Endothelial cell of umbilical vein (primary cell): Measurements from ENCODE around the gene CD24. TPM values are rescaled to one million over a fixed set of nuclear protein-coding genes. Genes with fewer than 3 reads are reported as not detected.
"Not testable (repeated sequence)": the region's sequence is repeated elsewhere in the genome, so short reads cannot be mapped to it uniquely, and the experiment has no call there.

ENCODE experiments used
- BruUV-seq: library from RNA; stranded (reverse); fragments of 400-500 nt; replicated peaks from 2 replicates; lab custom pipeline; 2021; lab: Mats Ljungman, UMichigan
- CTCF ChIA-PET: fragments of 300-600, 350-600 bp; sonication (Branson Sonifier 250); formaldehyde crosslinking; loops from one replicate; lab custom pipeline; 2021; ENCODE audit warnings: antibody characterized with exemption, inconsistent platforms; lab: Charles Lee
- POLR2A ChIA-PET: fragments of 300-600, 350-600 bp; sonication (Branson Sonifier 250); formaldehyde crosslinking; loops from one replicate; lab custom pipeline; 2021; ENCODE audit warnings: antibody characterized with exemption, inconsistent platforms; lab: Charles Lee
- DNase-seq: peaks from one replicate; pipeline ENCODE4 v3.0.0-alpha.2; 2011; ENCODE audit warnings: low read depth, low spot score
- FAIRE-seq: peaks from 2 replicates; lab custom pipeline; 2011; peaks lifted over from hg19 to GRCh38; lab: Jason Lieb, UNC
- H2AFZ ChIP-seq: 2 replicates; pipeline ENCODE4 v1.6.0; 2012; ENCODE audit warnings: low read depth, low read length, control low read depth, inconsistent platforms
- H3K27ac ChIP-seq: 2 replicates; pipeline ENCODE4 v1.5.1; 2011; ENCODE audit warnings: low read depth, mild to moderate bottlenecking, control low read depth, low read length, moderate library complexity; ENCODE audit not compliant: insufficient read depth
- H3K27me3 ChIP-seq, 2 experiments: 2 replicates each; pipeline versions ENCODE4 v1.6.0 to v1.6.1; 2011; ENCODE audit warnings: low read length in 2 of 2, mixed read lengths in 1 of 2; ENCODE audit not compliant: control insufficient read depth in 2 of 2, insufficient read depth in 2 of 2
- H3K36me3 ChIP-seq, 2 experiments: 2 replicates in 1 of 2; 3 replicates in 1 of 2; pipeline ENCODE4 v1.5.1; 2011; ENCODE audit warnings: low read length in 2 of 2, mild to moderate bottlenecking in 1 of 2, moderate library complexity in 1 of 2; ENCODE audit not compliant: control insufficient read depth in 2 of 2, insufficient read depth in 2 of 2; ENCODE audit errors: extremely low read depth in 1 of 2
- H3K4me1 ChIP-seq: 3 replicates; pipeline ENCODE4 v1.5.1; 2011; ENCODE audit warnings: mild to moderate bottlenecking, low read length; ENCODE audit not compliant: control insufficient read depth, insufficient read depth; ENCODE audit errors: extremely low read depth
- H3K4me2 ChIP-seq: 2 replicates; pipeline ENCODE4 v1.6.1; 2011; ENCODE audit warnings: low read length, control low read depth, mixed read lengths; ENCODE audit not compliant: insufficient read depth
- H3K4me3 ChIP-seq, 3 experiments: fragments of 200-600 bp in 1 of 3; sonication (generic), shearing (Covaris generic) in 1 of 3; replicated peaks in 1 of 3; 2 replicates each; pipeline ENCODE4 v1.5.1; 2011 to 2016; ENCODE audit warnings: control low read depth in 3 of 3, low read length in 3 of 3, mild to moderate bottlenecking in 2 of 3, inconsistent platforms in 1 of 3, low read depth in 1 of 3, moderate library complexity in 1 of 3; ENCODE audit not compliant: insufficient read depth in 1 of 3
- H3K79me2 ChIP-seq: 2 replicates; pipeline ENCODE4 v1.6.0; 2012; ENCODE audit warnings: low read length, inconsistent platforms; ENCODE audit not compliant: control insufficient read depth, insufficient read depth
- H3K9ac ChIP-seq: replicated peaks from 2 replicates; pipeline ENCODE3; 2011; ENCODE audit warnings: low read length, control low read depth; ENCODE audit not compliant: insufficient read depth; ENCODE audit errors: extremely low read depth
- H3K9me1 ChIP-seq: replicated peaks from 3 replicates; pipeline ENCODE4 v1.6.0; 2011; ENCODE audit warnings: mild to moderate bottlenecking, low read length; ENCODE audit not compliant: control insufficient read depth, insufficient read depth; ENCODE audit errors: extremely low read depth
- H3K9me3 ChIP-seq: replicated peaks from 2 replicates; pipeline ENCODE4 v1.5.1; 2012; ENCODE audit warnings: low read length, inconsistent platforms; ENCODE audit not compliant: control insufficient read depth, insufficient read depth
- H4K20me1 ChIP-seq: replicated peaks from 2 replicates; pipeline ENCODE3; 2011; ENCODE audit warnings: mild to moderate bottlenecking, low read length; ENCODE audit not compliant: control insufficient read depth, insufficient read depth; ENCODE audit errors: extremely low read depth
- EZH2 ChIP-seq: IDR thresholded peaks from 2 replicates; pipeline ENCODE4 v1.6.1; 2012; ENCODE audit warnings: borderline replicate concordance, low read depth, mild to moderate bottlenecking, moderate library complexity, low read length, inconsistent platforms; ENCODE audit not compliant: severe bottlenecking
- FOS ChIP-seq: IDR thresholded peaks from 2 replicates; pipeline ENCODE4 v1.6.1; 2011; ENCODE audit warnings: mild to moderate bottlenecking, low read length, moderate library complexity, borderline replicate concordance; ENCODE audit not compliant: insufficient read depth
- GATA2 ChIP-seq: IDR thresholded peaks from 2 replicates; pipeline ENCODE4 v1.7.0; 2011; ENCODE audit warnings: low read depth, mild to moderate bottlenecking, moderate library complexity, mixed read lengths, low read length; ENCODE audit not compliant: insufficient read length, insufficient read depth
- JUN ChIP-seq: IDR thresholded peaks from 2 replicates; pipeline ENCODE4 v1.6.1; 2011; ENCODE audit warnings: borderline replicate concordance, low read depth; ENCODE audit not compliant: insufficient read length, insufficient read depth
- MYC ChIP-seq: IDR thresholded peaks from one replicate; pipeline ENCODE4 v1.6.1; 2011; ENCODE audit warnings: mild to moderate bottlenecking, low read depth, low read length
- POLR2A ChIP-seq: IDR thresholded peaks from 2 replicates; pipeline ENCODE4 v1.6.1; 2012; ENCODE audit warnings: low read depth, mild to moderate bottlenecking, control low read depth, low read length
- POLR2AphosphoS5 ChIP-seq: IDR thresholded peaks from 2 replicates; pipeline ENCODE4 v1.6.1; 2012; ENCODE audit warnings: low read depth, mild to moderate bottlenecking, control low read depth, low read length, moderate library complexity; ENCODE audit not compliant: insufficient read depth
- dilution Hi-C: fragments of 300-500 bp; cut with MboI; formaldehyde crosslinking; loops from one replicate; pipeline ENCODE4 v1.15.0; 2019; ENCODE audit warnings: low sequenced_read_pairs; ENCODE audit not compliant: extremely low pct_ligation_motif_present
- intact Hi-C: fragments of 100-400 bp; cut with micrococcal nuclease; formaldehyde crosslinking; loops from one replicate; pipeline ENCODE4 v1.10.0; 2022
- polyA plus RNA-seq, 4 experiments: library from polyadenylated mRNA; depleted of rRNA in 3 of 4; stranded (reverse) in 3 of 4; unstranded in 1 of 4; fragments of >200 nt; gene quantifications; 2 replicates each; pipeline versions ENCODE4 v1.2.1 to v1.2.3, GENCODE V29; 2011 to 2012; ENCODE audit warnings: missing spikeins in 1 of 4
- total RNA-seq: library from RNA; stranded (reverse); gene quantifications from 2 replicates; pipeline ENCODE4 v1.2.3, GENCODE V29; 2021
- TF ChIP-seq, protein P1 (sequence below): IDR thresholded peaks from 2 replicates; pipeline ENCODE4 v1.6.1; 2011; ENCODE audit not compliant: insufficient read depth, insufficient read length
- TF ChIP-seq, protein P2 (sequence below), 2 donors: IDR thresholded peaks; 1 replicate in 1 of 2; 2 replicates in 1 of 2; pipeline ENCODE4 v1.5.1; 2011; ENCODE audit warnings: low read length in 2 of 2, mild to moderate bottlenecking in 2 of 2, moderate library complexity in 2 of 2, control low read depth in 1 of 2, inconsistent platforms in 1 of 2, low read depth in 1 of 2; ENCODE audit not compliant: insufficient read depth in 1 of 2; ENCODE audit errors: extremely low read depth in 1 of 2

The CD24 gene
- total and polyA plus RNA-seq, 2 donors (not counting 3 experiments of a cell fraction or from before 2014, with no cell fraction given) = 2.5 to 10.2 TPM

- Histone ChIP-seq H3K79me2 (no peaks in the 10 kb centered on the region), H3K36me3 (no peaks in the 10 kb centered on the region), H3K9me1 (no peaks in the 10 kb centered on the region), H3K4me2 (no peak overlapping the region), H3K4me3 (no peak overlapping the region), H3K27me3 (peaks cover 34 to 51% of the 10 kb centered on the region in 2 experiments), H3K9ac (no peak overlapping the region), H3K27ac (no peak overlapping the region), H3K4me1 (peaks cover 3% of the 10 kb centered on the region), H4K20me1 (no peaks in the 10 kb centered on the region), H2AFZ (no peak overlapping the region), H3K9me3 (no peaks in the 10 kb centered on the region)
- ChIA-PET POLR2A (no interaction called here), CTCF (interaction anchor here (1.0 kb wide), 1 partner anchor 25 kb away, joined by 4 read pairs; no protein-coding TSS in a partner anchor)
- TF ChIP-seq JUN = no peak
- no peak for TF ChIP-seq EZH2
- TF ChIP-seq POLR2A = no peak
- TF ChIP-seq, protein P1, sequence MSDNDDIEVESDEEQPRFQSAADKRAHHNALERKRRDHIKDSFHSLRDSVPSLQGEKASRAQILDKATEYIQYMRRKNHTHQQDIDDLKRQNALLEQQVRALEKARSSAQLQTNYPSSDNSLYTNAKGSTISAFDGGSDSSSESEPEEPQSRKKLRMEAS = no peak
- TF ChIP-seq, protein P2, sequence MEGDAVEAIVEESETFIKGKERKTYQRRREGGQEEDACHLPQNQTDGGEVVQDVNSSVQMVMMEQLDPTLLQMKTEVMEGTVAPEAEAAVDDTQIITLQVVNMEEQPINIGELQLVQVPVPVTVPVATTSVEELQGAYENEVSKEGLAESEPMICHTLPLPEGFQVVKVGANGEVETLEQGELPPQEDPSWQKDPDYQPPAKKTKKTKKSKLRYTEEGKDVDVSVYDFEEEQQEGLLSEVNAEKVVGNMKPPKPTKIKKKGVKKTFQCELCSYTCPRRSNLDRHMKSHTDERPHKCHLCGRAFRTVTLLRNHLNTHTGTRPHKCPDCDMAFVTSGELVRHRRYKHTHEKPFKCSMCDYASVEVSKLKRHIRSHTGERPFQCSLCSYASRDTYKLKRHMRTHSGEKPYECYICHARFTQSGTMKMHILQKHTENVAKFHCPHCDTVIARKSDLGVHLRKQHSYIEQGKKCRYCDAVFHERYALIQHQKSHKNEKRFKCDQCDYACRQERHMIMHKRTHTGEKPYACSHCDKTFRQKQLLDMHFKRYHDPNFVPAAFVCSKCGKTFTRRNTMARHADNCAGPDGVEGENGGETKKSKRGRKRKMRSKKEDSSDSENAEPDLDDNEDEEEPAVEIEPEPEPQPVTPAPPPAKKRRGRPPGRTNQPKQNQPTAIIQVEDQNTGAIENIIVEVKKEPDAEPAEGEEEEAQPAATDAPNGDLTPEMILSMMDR (IDR thresholded peaks at IDR 0.05; ENCODE audit: extremely low read depth in 1 of 2, insufficient read depth in 1 of 2, low read depth in 1 of 2, low read length in 2 of 2) = no peak
- no peak for TF ChIP-seq FOS
- no peak for TF ChIP-seq POLR2AphosphoS5
- no peak for TF ChIP-seq MYC
- TF ChIP-seq GATA2 = no peak
- BruUV-seq = no TSS peak
- intact Hi-C loops = no loop called here
- FAIRE-seq (no peak), DNase-seq (no peak)
- dilution Hi-C loops = no loop called here
These were observed 2.0 kb downstream of the CD24 start for GRCh38 chr6:106972500-106972899.

DNA sequence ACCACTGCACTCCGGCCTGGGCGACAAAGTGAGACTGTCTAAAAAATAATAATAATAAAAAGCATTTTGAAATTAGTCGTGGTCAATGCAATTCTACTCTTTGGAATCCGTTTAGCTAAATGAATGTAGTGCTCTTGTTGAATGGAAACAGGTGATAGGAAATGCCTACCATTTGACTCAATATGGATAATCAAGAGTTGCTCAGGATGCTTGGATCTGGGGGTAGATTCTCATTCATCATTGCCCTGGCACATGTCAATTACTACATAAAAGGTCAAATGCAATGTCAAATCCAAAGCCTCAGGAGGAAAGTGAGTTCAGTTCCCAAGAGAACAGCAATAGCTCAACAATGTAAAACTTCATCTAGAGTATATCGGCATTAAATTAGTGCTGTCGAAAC is 3.8 kb downstream of the CD24 start:
- H3K9me3 ChIP-seq, H3K79me2 ChIP-seq, H3K9ac ChIP-seq, CTCF ChIA-PET, dilution Hi-C loops, H3K9me1 ChIP-seq, H3K4me3 ChIP-seq, FAIRE-seq, intact Hi-C loops, H2AFZ ChIP-seq, DNase-seq, H3K4me2 ChIP-seq, H3K27ac ChIP-seq, H3K36me3 ChIP-seq, POLR2A ChIA-PET, H3K4me1 ChIP-seq, H4K20me1 ChIP-seq, BruUV-seq: not testable (repeated sequence)
- peaks cover 24 to 34% of the 10 kb centered on the region in 2 experiments for H3K27me3 ChIP-seq
